ENCODE data around the gene TMEM182.

Gene TMEM182

DNA sequence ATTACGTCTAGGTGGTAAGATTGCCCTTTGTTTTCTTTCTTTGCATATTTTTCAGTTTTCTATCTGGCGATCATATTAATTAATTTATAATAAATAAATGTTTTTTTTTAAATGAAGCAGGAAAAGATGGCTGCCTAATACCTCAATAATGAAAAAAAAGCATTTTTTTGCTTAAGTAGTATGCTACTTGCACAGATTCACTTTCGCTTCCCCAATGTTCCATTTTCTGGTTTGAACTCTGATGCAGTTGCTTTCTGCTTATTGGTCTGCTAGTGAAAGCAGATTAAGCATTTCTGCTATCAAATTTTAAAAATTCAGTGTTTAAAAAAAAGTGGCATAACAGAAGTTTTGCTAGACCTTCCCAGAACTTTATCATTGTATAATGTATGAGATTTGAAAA is 11.9 kb upstream of the TMEM182 start:
- TF ChIP-seq, protein P1, sequence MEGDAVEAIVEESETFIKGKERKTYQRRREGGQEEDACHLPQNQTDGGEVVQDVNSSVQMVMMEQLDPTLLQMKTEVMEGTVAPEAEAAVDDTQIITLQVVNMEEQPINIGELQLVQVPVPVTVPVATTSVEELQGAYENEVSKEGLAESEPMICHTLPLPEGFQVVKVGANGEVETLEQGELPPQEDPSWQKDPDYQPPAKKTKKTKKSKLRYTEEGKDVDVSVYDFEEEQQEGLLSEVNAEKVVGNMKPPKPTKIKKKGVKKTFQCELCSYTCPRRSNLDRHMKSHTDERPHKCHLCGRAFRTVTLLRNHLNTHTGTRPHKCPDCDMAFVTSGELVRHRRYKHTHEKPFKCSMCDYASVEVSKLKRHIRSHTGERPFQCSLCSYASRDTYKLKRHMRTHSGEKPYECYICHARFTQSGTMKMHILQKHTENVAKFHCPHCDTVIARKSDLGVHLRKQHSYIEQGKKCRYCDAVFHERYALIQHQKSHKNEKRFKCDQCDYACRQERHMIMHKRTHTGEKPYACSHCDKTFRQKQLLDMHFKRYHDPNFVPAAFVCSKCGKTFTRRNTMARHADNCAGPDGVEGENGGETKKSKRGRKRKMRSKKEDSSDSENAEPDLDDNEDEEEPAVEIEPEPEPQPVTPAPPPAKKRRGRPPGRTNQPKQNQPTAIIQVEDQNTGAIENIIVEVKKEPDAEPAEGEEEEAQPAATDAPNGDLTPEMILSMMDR (IDR thresholded peaks at IDR 0.05; ENCODE audit: insufficient read depth, low read depth, low read length, missing control alignments) = no peak
- H3K4me3 ChIP-seq (ENCODE audit: low read depth, low read length) = no peak overlapping the region
- peak; percentile 66 for DNase-seq (ENCODE audit: low read depth)

DNA sequence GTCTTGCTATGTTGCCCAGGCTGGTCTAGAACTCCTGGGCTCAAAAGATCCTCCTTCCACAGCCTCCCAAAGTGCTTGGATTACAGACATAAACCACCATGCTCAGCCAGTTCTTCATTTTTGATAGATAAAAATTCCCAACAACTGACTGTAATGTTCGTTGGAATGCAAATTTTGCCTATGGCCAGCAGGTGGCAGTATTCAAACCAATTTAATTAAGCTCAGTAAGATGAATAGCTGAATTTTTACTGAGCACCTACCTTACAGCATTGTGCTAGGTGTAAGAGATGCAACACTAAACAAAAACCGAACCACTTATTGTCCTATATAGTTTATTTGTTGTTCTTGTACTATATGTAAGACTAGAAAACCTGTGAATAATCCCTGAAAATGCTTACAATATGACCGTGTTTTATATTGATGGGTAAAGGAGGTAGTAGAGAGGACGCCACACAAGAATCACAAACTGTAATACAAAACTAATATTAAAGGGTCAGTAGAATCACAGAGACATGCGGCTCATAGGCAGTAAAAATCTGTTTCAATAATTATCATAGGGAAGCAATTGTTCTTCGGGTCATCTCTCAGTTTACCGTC is 8.2 kb upstream of the TMEM182 start:
- no peak overlapping the region for H3K4me3 ChIP-seq (ENCODE audit: low read depth, low read length)
- peak; percentile 32 for DNase-seq (ENCODE audit: low read depth)
- TF ChIP-seq, protein P1 (IDR thresholded peaks at IDR 0.05; ENCODE audit: insufficient read depth, low read depth, low read length, missing control alignments) = peak; percentile 59

DNA sequence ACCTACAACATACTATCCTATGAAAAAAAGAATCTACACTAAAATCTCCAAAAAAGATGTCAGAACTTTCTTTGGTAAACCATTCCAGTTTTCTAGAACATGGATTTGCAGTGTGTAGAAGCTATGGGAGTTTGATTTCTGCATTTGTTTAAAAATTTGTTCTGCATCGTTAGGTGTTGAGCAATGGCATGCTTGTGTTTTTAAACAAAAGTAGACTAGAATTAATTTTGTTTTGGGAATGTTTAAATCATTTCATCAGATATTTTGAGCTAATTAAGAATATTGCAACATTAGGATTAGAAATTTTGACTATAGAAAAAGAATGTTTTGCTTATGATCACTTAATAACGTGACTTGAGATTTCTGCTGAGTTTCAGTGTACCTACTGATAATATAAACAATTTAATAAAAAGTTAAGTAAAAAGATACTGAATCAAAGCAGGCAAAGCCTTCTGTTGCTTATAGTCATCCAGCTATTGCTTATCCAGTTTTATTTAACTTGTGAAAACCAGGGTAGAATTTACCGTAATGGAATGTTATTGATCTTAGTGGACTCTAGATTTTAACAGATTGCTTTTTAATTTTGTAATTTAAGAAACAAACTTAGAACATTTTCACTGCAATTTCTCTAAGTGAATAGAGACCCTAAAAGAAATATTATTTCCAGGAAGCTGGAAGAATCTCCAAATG is 7.2 kb upstream of the TMEM182 start:
- DNase-seq (ENCODE audit: low read depth) = no peak
- no peak overlapping the region for H3K4me3 ChIP-seq (ENCODE audit: low read depth, low read length)
- TF ChIP-seq, protein P1 (IDR thresholded peaks at IDR 0.05; ENCODE audit: insufficient read depth, low read depth, low read length, missing control alignments) = no peak

DNA sequence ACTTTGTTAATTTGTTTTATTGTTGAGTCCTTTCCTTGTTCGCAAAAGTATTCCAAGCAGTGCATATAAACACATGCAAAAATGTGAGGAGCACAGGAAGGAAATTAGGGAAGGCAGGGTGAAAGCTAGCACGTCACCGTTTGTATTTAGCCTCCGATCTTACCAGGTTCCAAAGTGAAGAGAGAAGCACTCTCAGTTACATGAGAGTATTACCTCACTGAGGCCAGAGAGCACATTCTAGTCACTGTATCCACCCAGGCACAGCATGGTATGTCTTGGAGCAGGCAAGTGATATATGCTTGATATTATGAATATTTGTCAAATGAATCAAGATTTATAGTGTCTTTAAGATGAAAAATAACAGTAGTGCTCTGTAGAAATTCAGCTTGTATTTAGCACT is 6.5 kb upstream of the TMEM182 start:
- H3K4me3 ChIP-seq (ENCODE audit: low read depth, low read length) = no peak overlapping the region
- TF ChIP-seq, protein P1 (IDR thresholded peaks at IDR 0.05; ENCODE audit: insufficient read depth, low read depth, low read length, missing control alignments) = no peak
- DNase-seq (ENCODE audit: low read depth) = no peak

DNA sequence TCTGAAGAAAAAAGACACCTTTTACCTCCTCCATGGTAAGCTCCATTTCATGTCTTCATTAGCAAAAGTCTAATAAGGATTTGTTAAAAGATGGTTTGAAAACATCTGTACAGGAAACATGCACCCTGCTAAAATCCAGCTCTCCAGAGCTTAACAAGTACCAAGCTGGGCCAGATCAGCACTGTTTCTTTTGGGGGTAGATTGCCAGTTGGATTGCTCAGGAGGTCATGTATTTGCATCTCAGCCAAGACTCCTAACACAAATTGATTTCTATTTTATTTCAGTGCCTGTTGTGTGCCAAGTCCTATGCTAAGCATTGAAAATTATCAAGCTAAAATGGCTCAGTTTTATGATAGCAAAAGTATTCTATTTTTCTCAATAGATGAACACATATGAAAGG is 3.4 kb upstream of the TMEM182 start:
- TF ChIP-seq, protein P1 (IDR thresholded peaks at IDR 0.05; ENCODE audit: insufficient read depth, low read depth, low read length, missing control alignments) = no peak
- no peak overlapping the region for H3K4me3 ChIP-seq (ENCODE audit: low read depth, low read length)
- DNase-seq (ENCODE audit: low read depth) = no peak

DNA sequence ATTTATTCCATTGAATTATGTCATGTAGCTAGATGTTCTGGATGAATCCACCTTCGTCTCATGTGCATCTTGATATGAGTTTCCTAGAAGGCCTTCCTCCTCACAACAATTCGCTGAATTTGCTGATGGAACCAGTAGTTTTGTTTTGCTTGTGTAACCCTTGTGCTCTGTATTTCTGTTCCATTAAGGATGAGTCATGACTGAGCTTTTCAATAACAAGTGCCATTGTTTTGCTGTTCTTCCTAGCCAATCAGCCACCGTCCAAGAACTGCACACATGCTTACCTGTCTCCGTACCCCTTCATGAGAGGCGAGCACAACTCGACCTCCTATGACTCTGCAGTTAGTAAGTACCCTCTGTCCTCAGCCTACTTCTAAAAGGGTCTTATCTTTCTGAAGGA is 2.3 kb downstream of the TMEM182 start:
- no peak for DNase-seq (ENCODE audit: low read depth)
- TF ChIP-seq, protein P1 (IDR thresholded peaks at IDR 0.05; ENCODE audit: insufficient read depth, low read depth, low read length, missing control alignments) = no peak
- H3K4me3 ChIP-seq (ENCODE audit: low read depth, low read length) = no peak overlapping the region

DNA sequence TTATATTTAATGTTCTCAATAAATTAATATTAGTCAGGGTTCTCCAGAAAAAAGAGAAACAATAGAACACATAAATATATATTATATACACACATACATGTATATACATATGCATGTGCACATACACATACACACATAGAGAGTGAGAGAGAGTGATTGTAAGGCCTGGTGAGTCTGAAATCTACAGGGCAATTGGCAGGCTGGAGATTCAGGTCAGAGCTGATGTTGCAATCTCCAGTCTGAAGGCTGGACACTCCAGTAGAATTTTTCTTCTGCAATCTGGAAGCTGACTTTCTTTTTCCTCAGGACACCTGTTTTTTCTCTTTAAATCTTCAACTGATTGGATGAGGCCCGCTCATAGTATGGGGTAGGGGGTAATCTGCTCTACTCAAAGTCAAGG is 3.2 kb downstream of the TMEM182 start:
- H3K4me3 ChIP-seq (ENCODE audit: low read depth, low read length) = no peak overlapping the region
- DNase-seq (ENCODE audit: low read depth) = no peak
- TF ChIP-seq, protein P1 (IDR thresholded peaks at IDR 0.05; ENCODE audit: insufficient read depth, low read depth, low read length, missing control alignments) = no peak

Data from GM12865 (cell line).